ENCODE results near the gene HNRNPDL.

Gene HNRNPDL

GRCh38 chr4:82381661-82382296, 48.5 kb downstream of the HNRNPDL start:
- DNase-seq = no peak

DNA sequence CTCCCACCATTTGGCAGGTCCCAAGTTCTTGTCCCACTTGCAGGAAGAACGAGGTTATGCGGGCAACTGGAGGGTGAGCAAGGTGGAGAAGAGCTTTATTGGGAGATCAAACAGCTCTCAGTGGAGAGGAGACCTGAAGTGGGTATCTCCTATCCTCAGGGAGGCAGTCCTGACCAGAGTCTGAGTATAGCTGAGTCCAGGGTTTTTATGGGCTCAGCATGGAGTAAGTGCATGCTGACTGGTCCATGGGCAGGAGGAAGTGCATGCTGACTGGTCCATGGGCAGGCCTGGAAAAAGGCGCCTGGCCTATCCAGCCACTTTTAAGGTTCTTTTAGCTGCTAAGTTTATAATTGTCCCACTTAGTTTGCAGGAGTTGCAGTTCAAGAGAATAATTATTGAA, 49.0 kb downstream of the HNRNPDL start:
- no peak for DNase-seq

- no peak for DNase-seq
These were observed 49.4 kb downstream of the HNRNPDL start for GRCh38 chr4:82380831-82381230.

- no peak for DNase-seq
These were observed 49.9 kb downstream of the HNRNPDL start for GRCh38 chr4:82380344-82380743.

GRCh38 chr4:82376109-82376508, 54.2 kb downstream of the HNRNPDL start:
- no peak for DNase-seq

GRCh38 chr4:82373816-82374625, 56.2 kb downstream of the HNRNPDL start, which contains the start of gene HNRNPD:
Gene HNRNPD, minus strand, starts transcription at chr4:82373991. Its CDS starts 313 bp downstream, at chr4:82373678.
- DNase-seq = peak; percentile 94

- no peak for DNase-seq
These were observed 56.8 kb downstream of the HNRNPDL start for GRCh38 chr4:82373486-82373815.
